ENCODE results near the gene PRKCA. TPM values are rescaled to one million over a fixed set of nuclear protein-coding genes. Genes with fewer than 3 reads are reported as not detected.
A peak's percentile ranks its signal among the peaks of the same experiment; 100 is the strongest.
"Not testable (repeated sequence)": the region's sequence is repeated elsewhere in the genome, so short reads cannot be mapped to it uniquely, and the experiment has no call there.

The PRKCA gene
- total RNA-seq, 2 experiments from 2014 or later, result 63.1 to 68.9 TPM

DNA sequence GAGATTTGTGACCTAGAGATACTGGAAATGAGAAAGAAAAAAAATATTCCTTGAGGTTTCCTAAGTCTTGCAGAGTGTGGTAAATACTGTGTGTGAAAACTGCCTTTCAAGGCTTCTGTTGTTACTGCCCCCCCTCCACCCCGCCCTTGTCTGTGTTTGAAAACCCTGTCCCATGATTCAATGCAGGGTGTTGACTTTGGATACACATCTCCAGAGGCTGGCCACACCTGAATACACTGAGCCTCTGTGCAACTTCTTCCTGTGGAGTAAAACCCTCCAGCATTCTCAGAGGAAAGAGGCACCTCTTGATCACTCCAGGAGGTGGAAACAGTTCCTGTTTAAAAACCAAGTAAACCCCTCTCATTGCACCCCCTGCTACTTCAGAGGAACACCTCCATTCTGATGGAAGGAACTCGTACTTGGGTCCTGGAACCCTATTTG lies 409.5 kb downstream of the PRKCA start:
- no peaks in the 10 kb centered on the region for H3K9me3 Mint-ChIP-seq (ENCODE audit: low read depth)
- peaks cover 70% of the 10 kb centered on the region for H3K4me1 Mint-ChIP-seq
- no peak overlapping the region for H3K4me3 Mint-ChIP-seq
- H3K27ac Mint-ChIP-seq, result peak overlapping the region; percentile 98
- ATAC-seq (peak; percentile 12), DNase-seq (peak; percentile 59)
- no peaks in the 10 kb centered on the region for H3K27me3 Mint-ChIP-seq
- peaks cover 14% of the 10 kb centered on the region for H3K36me3 Mint-ChIP-seq
- CTCF ChIA-PET, result no interaction called here

DNA sequence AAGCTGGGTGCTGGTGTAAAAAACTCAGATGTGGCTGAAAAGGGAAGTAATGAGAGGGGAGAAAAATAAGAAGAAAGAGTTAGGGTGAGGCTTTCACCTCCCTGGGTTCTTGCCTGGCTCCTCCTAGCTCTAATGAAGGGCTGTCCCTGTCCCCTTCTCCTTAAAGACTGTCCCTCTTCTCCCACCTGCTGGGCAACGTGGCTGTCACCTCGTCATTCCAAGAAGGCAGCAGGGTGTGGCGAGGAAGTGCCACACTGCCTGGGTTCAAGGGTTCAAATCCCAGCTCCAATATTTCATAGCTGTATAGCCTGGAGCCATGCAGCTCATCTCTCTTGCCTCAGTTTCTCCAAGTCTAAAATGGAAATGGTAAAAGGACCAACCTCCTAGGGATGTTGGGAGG lies 410.0 kb downstream of the PRKCA start:
- Mint-ChIP-seq H3K9me3 (ENCODE audit: low read depth) (no peaks in the 10 kb centered on the region), H3K4me3 (no peak overlapping the region), H3K4me1 (peaks cover 73% of the 10 kb centered on the region), H3K27me3 (no peaks in the 10 kb centered on the region), H3K36me3 (peaks cover 14% of the 10 kb centered on the region), H3K27ac (peak overlapping the region; percentile 98)
- ATAC-seq (no peak), DNase-seq (peak; percentile 33)
- CTCF ChIA-PET, result interaction anchor here (0.6 kb wide), 1 partner anchor 86 kb away, joined by 3 read pairs; no protein-coding TSS in a partner anchor

DNA sequence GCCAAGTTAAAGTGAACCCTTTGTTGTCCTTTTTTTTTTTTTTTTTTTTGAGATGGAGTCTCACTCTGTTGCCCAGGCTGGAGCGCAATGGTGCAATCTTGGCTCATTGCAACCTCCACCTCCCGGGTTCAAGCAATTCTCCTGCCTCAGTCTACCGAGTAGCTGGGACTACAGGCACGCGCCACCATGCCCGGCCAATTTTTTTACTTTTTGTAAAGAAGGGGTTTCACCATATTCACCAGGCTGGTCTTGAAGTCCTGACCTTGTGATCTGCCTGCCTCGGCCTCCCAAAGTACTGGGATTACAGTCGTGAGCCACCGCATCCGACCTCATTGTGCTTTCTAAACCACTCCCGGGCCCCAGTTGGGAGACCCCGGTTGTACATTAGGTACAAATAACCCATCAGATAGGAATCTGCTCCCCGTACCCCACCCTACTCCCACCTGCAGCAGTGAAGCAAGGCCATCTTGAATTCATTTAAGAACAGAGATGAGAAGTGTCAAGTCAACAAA lies 410.7 kb downstream of the PRKCA start:
- peaks cover 16% of the 10 kb centered on the region for H3K36me3 Mint-ChIP-seq
- CTCF ChIA-PET, result interaction anchor here (0.6 to 2.1 kb wide), 7 partner anchors 8 to 1155 kb away, joined by 3 to 12 read pairs (median 3); no protein-coding TSS in a partner anchor
- H3K4me3 Mint-ChIP-seq, result peak overlapping the region; percentile 33
- not testable (repeated sequence) for ATAC-seq; DNase-seq; H3K27me3 Mint-ChIP-seq; H3K9me3 Mint-ChIP-seq (ENCODE audit: low read depth)
- peak overlapping the region; percentile 98 for H3K27ac Mint-ChIP-seq
- peaks cover 80% of the 10 kb centered on the region for H3K4me1 Mint-ChIP-seq

DNA sequence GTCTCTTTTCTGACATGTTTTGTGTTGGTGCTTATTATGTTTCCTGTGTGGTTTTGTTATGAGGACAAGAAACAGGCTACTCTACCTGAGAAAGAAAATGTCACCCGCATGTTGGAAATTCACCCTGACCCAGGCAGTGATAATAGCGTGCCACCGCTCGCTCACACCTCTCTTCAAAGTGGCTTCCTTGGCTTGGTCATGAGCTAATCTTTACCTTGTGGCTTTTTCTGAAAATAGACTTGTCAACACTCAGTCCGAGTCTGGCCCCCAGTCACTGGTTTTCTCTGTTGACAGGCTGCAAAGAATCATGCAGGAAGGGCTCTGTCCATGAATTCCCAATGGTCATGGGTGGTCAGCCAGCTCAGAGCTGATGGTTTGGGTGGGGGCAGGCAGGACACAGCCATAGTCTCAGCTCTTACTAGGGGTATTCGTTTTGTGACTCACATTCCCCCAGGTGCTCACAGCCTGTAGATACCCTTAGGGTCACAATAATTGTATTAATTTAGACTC lies 411.2 kb downstream of the PRKCA start:
- H3K4me1 Mint-ChIP-seq, result peaks cover 81% of the 10 kb centered on the region
- CTCF ChIA-PET, result interaction anchor here (0.6 to 2.1 kb wide), 8 partner anchors 9 to 1155 kb away, joined by 3 to 12 read pairs (median 4); no protein-coding TSS in a partner anchor
- peak; percentile 82 for ATAC-seq
- peak; percentile 86 for DNase-seq
- H3K27ac Mint-ChIP-seq, result peak overlapping the region; percentile 98
- H3K27me3 Mint-ChIP-seq, result no peaks in the 10 kb centered on the region
- no peaks in the 10 kb centered on the region for H3K9me3 Mint-ChIP-seq (ENCODE audit: low read depth)
- peaks cover 16% of the 10 kb centered on the region for H3K36me3 Mint-ChIP-seq
- peak overlapping the region; percentile 33 for H3K4me3 Mint-ChIP-seq

DNA sequence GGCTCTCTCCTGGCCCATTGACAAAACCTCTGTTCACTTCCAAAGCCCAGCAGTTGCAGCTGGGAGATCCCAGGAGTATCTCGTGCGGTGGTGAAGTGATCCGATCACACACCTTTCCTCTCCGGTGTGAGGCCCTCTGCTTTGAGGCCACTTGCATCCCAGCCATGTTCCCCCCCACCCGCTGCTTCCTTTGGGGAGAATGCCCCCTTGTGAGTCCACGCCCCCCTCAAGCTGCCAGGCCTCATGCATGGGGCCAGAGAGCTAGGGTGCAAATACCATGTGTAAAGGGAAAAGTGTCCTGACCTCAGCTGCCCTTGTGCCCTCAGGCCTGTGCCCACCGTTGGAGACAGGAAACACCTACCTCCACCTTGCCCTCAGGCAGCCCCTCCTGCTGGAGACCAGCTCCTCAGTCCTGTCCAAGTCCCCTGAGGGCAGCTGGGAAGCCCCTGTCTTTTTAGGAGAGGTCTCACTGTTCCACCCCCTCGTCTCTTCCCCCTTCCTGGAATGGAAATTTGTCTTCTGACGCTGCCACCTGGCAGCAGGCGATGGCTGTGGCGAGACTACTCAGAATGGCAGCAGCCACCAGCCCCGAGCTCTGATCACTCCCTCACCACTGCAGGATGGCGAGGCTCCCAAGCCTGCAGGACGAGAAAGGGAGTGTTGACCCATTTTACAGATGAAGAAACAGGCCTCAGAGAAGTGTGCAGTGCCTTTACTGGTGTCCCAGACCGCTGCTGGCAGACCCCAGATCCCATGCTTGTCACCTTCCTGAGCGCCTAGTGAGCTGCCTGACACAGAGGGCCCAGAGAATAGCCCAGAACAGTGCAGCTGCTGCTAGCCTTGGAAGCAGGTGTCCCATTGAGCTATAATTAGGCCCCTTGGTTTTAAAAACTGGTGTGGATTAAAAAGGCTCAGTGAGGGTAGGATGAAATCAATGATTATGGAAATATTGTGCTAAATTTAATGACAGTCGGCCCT lies 411.9 kb downstream of the PRKCA start:
- no peaks in the 10 kb centered on the region for H3K27me3 Mint-ChIP-seq
- peak overlapping the region; percentile 98 for H3K27ac Mint-ChIP-seq
- H3K36me3 Mint-ChIP-seq, result peaks cover 16% of the 10 kb centered on the region
- ATAC-seq (no peak), DNase-seq (peak; percentile 43)
- no peaks in the 10 kb centered on the region for H3K9me3 Mint-ChIP-seq (ENCODE audit: low read depth)
- H3K4me3 Mint-ChIP-seq, result no peak overlapping the region
- peaks cover 86% of the 10 kb centered on the region for H3K4me1 Mint-ChIP-seq
- CTCF ChIA-PET, result interaction anchor here (0.6 to 2.1 kb wide), 16 partner anchors 8 to 462 kb away, joined by 3 to 12 read pairs (median 3); no protein-coding TSS in a partner anchor

DNA sequence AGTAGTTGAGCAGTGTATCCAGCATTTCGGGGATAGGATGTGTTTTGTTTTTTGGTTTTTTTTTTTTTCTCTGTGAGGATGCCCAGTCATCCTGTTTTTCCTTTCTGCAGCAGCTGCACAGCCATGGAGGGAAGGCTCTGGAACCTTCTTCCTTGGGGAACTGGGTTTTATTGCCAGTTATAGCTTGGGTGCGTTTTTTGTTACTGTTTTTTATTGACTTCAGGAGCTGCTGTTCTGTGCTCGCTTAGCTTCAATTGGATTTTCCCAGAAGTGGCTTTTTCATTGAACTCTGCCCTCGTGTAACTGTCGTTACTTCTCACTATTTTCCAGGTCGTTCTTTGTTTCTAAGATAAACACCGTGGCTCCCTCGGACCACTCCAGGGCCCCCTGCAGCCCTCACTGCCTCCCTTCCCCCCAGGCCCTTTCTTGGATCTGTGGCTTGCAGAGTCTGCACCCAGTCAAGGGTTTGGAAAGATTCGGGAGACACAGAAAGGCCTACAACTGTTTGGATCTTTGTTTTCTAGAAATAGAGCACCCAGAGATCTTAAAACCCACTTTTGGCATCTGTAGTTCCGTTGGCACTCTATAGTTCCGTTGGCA lies 412.8 kb downstream of the PRKCA start:
- Mint-ChIP-seq H3K27me3 (no peaks in the 10 kb centered on the region), H3K4me1 (peaks cover 80% of the 10 kb centered on the region), H3K27ac (peak overlapping the region; percentile 98), H3K9me3 (ENCODE audit: low read depth) (no peaks in the 10 kb centered on the region), H3K4me3 (no peak overlapping the region), H3K36me3 (peaks cover 13% of the 10 kb centered on the region)
- no peak for ATAC-seq
- CTCF ChIA-PET, result interaction anchor here (0.6 to 2.1 kb wide), 10 partner anchors 10 to 459 kb away, joined by 3 to 12 read pairs (median 4); no protein-coding TSS in a partner anchor
- peak; percentile 9 for DNase-seq

DNA sequence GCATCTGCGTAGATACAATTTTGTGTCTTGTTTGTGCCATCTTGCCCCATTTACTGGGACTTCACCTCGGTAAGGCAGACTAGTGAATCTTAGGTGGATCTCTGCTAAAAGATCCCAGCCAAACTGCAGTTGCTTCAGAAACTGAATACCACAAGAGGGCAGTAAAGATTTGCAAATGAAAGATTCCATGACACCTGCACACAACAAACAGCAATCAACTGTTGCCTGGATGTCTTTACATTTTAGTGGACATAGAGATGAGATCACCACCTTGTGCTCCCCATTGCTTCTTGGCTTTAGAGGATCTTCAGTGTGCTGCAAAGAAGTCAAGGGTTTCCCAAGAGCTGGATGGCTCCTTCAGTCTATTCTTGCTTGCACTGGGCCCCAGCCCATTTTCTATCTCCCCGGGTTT lies 413.3 kb downstream of the PRKCA start:
- Mint-ChIP-seq H3K4me1 (peaks cover 76% of the 10 kb centered on the region), H3K27me3 (no peaks in the 10 kb centered on the region), H3K27ac (peak overlapping the region; percentile 64), H3K9me3 (ENCODE audit: low read depth) (no peaks in the 10 kb centered on the region), H3K36me3 (peaks cover 10% of the 10 kb centered on the region), H3K4me3 (no peak overlapping the region)
- ATAC-seq (peak; percentile 28), DNase-seq (peak; percentile 45)
- CTCF ChIA-PET, result interaction anchor here (0.8 to 1.1 kb wide), 2 partner anchors 12 to 189 kb away, joined by 3 to 7 read pairs; no protein-coding TSS in a partner anchor

DNA sequence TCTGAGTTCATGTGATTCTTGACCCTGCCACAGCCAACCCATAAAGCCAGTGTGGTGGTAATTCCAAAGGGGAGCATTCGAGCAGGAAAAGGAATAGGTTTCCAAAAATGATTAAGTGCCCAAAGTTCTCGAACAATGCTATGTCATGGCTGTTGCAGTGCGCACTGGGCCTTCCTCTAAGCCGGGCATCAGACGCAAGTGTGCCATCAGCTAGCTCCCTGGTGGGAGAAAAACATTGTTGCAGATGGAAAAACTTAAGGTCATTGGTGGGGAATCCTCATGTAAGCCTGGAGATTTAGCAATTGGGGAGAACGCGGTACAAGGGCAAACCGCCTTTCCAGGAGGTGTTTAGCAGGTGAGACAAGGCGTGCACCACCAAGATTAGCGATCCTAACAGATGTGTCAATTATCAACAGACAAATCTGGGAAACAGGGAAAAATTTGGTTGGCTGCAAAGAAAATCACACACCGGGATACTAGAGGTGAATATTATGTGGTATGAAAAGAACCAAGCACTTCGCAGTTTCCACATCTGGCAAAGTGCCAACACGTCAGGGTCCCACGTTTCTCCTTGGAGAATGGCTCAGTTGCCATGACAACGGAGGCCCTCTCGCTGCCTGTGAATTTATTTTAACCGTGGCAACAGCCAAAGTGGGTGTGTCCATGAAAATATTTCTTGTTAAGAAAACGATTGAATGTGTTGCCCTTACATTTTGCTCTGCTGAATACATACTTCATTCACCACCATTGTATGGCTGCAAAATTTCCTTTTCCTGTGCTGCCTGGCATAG lies 414.0 kb downstream of the PRKCA start:
- H3K4me3 Mint-ChIP-seq, result no peak overlapping the region
- peaks cover 8% of the 10 kb centered on the region for H3K36me3 Mint-ChIP-seq
- H3K27ac Mint-ChIP-seq, result peak overlapping the region; percentile 64
- H3K9me3 Mint-ChIP-seq (ENCODE audit: low read depth), result no peaks in the 10 kb centered on the region
- DNase-seq (peak; percentile 33), ATAC-seq (no peak)
- CTCF ChIA-PET, result interaction anchor here (0.8 to 1.4 kb wide), 4 partner anchors 10 to 188 kb away, joined by 3 to 7 read pairs (median 4); no protein-coding TSS in a partner anchor
- H3K27me3 Mint-ChIP-seq, result no peaks in the 10 kb centered on the region
- peaks cover 71% of the 10 kb centered on the region for H3K4me1 Mint-ChIP-seq

DNA sequence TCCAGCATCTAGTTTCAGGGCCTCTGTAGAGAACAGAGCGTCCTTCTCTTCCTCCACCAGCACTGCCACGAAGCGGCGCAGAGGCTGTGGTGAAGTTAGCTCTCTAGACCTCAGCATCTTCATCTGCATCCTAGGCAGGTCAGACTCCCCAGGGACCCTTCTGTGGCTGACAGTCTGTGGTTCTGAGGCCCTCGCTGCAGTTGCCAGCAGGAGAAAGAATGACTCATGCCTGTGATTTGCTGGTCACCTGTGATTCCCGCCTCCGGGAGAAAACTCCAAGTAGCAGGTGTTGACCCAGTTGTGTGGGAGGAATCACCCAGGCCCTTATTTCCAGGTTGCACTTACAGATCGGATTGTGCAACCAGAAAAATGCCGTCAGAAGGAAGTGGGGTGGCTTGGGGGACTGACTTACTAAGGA lies 415.2 kb downstream of the PRKCA start:
- CTCF ChIA-PET, result interaction anchor here (1.0 to 1.4 kb wide), 4 partner anchors 8 to 189 kb away, joined by 3 to 6 read pairs (median 4); no protein-coding TSS in a partner anchor

DNA sequence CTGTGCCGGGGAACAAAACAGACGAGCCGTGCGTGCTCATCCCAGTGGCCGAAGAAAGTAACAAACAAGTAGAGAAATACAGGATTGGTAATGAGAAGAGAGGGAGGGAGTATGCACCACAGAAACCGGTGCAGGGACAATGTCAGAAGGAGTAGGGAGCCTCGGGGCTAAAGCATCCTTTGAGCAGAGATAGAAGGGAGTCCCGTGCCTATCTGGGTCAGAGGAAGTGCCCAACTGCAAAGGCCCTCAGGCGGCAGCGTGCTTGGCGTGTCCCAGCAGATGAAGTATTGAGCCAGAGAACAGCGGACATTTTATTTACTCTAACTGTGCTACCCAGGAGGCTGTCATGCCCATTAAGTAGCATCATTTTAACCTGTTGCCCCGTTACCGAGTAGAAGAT lies 417.6 kb downstream of the PRKCA start:
- Mint-ChIP-seq H3K9me3 (ENCODE audit: low read depth) (no peaks in the 10 kb centered on the region), H3K4me3 (no peak overlapping the region), H3K36me3 (peaks cover 2% of the 10 kb centered on the region), H3K27ac (no peak overlapping the region), H3K4me1 (peaks cover 38% of the 10 kb centered on the region), H3K27me3 (no peaks in the 10 kb centered on the region)
- ATAC-seq (no peak), DNase-seq (no peak)
- CTCF ChIA-PET, result no interaction called here

More for the DNA sequence above, 415.2 kb downstream of the PRKCA start:
- Mint-ChIP-seq H3K4me1 (peaks cover 59% of the 10 kb centered on the region), H3K27me3 (no peaks in the 10 kb centered on the region), H3K27ac (peak overlapping the region; percentile 7), H3K4me3 (no peak overlapping the region), H3K9me3 (ENCODE audit: low read depth) (no peaks in the 10 kb centered on the region), H3K36me3 (peaks cover 7% of the 10 kb centered on the region)
- DNase-seq (peak; percentile 31), ATAC-seq (no peak)

DNA sequence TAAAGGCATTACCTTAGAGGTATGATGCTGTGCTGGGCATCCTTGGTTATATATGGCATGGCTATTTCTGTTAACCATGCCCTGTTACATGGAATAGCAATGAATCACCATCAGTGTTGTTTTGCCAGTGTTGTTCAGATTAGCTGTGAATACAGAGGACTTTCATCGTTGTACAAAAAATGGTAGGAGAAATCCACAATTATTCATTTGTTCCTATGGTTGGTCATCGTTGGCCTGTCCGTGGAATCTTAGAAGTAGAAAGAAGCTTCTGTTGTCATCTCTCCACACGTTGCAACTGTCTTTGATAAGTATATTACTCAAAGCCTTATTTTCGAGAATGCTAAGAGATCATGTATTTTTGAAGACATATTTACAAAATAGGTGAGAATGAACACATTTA lies 418.2 kb downstream of the PRKCA start:
- CTCF ChIA-PET, result no interaction called here
- ATAC-seq (no peak), DNase-seq (no peak)
- no peak overlapping the region for H3K4me3 Mint-ChIP-seq
- peaks cover 38% of the 10 kb centered on the region for H3K4me1 Mint-ChIP-seq
- H3K36me3 Mint-ChIP-seq, result peaks cover 2% of the 10 kb centered on the region
- H3K27me3 Mint-ChIP-seq, result no peaks in the 10 kb centered on the region
- H3K9me3 Mint-ChIP-seq (ENCODE audit: low read depth), result no peaks in the 10 kb centered on the region
- H3K27ac Mint-ChIP-seq, result no peak overlapping the region

DNA sequence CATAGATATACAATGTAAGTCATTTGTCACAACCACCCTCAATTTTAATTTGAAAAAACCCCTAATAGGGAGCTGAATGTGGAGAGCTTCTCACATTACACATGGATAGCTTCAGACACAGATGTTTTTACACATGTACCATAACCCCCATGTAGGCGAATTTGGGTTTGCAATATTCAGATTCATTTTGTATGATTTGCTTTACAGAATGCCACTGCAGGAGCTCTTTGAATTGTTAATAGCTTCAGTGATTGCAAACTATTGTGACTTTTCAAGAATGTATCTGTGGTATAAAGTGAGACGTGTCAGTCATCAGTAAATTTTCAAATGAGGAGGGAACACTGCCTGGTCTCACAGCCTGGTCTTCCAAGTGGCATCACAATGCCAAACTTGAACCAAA lies 419.9 kb downstream of the PRKCA start:
- H3K4me1 Mint-ChIP-seq, result peaks cover 33% of the 10 kb centered on the region
- no peaks in the 10 kb centered on the region for H3K27me3 Mint-ChIP-seq
- no peak overlapping the region for H3K27ac Mint-ChIP-seq
- ATAC-seq (no peak), DNase-seq (no peak)
- CTCF ChIA-PET, result interaction anchor here (0.7 kb wide), 1 partner anchor 9 kb away, joined by 4 read pairs; no protein-coding TSS in a partner anchor
- H3K9me3 Mint-ChIP-seq (ENCODE audit: low read depth), result no peaks in the 10 kb centered on the region
- no peak overlapping the region for H3K4me3 Mint-ChIP-seq
- peaks cover 2% of the 10 kb centered on the region for H3K36me3 Mint-ChIP-seq

All from activated CD8-positive, alpha-beta memory T cell treated with anti-CD3 and anti-CD28 coated beads, Interleukin-2, amount 10 ng/mL, durations not matched to agents 7 days and 5 days (primary cell).